Stimulated activated CD8-positive, alpha-beta memory T cell treated with anti-CD3 and anti-CD28 coated beads, Interleukin-12 subunit alpha, Interleukin-12 subunit beta, amount 100 ng/mL, for 1 hour (primary cell): Measurements from ENCODE around the gene KIF15.
A peak's percentile ranks its signal among the peaks of the same experiment; 100 is the strongest.
"Not testable (repeated sequence)": the region's sequence is repeated elsewhere in the genome, so short reads cannot be mapped to it uniquely, and the experiment has no call there.

ENCODE experiments used
- DNase-seq: peaks from one replicate; pipeline ENCODE4 v3.0.0-alpha.2; 2020; ENCODE audit warnings: low read depth

Gene KIF15

DNA sequence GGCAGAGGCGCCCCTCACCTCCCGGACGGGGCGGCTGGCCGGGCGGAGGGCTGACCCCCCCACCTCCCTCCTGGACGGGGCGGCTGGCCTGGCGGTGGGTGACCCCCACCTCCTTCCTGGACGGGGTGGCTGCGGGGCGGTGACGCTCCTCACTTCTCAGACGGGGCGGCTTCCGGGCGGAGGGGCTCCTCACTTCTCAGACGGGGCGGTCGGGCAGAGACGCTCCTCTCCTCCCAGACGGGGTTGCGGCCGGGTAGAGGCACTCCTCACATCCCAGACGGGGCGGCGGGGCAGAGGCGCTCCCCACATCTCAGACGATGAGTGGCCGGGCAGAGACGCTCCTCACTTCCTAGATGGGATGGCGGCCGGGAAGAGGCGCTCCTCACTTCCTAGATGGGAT lies 59.6 kb downstream of the KIF15 start:
- not testable (repeated sequence) for DNase-seq

DNA sequence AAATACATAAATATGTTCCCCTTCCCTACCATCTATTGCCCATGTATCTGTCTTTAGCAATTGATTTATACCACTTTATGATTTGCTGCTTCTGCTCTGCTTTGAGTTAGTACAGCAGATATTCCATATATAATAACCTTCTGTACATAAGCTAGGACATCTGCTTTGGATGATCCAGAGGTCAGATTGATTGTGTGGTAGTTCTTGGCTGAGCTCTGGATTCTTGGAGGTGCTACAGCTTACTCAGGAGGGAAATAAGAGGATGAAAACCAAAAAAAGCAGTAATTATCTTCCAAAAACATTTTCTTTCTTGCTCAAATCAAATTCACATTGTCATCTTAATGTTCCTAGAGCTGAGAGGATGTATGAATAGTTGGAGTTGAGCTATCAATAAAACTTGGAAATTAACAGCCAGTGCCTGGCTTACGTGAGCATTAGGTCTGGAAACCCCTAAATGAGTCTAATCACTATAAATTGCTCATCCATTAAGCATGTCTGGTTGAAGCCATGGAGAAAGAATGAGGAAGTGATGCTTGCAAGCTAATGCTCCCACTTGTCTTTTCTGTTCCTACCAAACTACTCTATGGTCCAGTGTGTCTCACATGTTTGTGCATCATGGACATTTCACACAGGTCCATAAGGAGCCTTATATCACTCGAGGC lies 63.8 kb downstream of the KIF15 start:
- DNase-seq, result no peak

DNA sequence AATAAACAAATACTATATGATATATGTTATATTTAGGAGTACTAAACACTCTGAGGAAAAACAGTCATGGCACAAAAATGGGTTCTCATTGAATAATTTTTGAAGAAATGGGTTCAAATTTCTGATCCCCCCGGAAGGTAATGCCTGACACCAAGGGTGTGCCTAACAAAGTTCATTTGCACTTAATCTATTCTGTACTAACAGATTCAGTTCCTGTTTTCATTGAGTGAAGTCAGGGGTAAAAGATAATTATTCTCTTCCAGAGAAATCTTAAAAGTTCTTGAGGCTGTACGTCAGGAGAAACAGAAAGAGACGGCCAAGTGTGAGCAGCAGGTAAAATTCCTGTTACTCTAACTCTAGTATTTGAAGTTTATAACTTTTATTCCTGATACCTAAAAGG lies 65.6 kb downstream of the KIF15 start:
- DNase-seq, result no peak

DNA sequence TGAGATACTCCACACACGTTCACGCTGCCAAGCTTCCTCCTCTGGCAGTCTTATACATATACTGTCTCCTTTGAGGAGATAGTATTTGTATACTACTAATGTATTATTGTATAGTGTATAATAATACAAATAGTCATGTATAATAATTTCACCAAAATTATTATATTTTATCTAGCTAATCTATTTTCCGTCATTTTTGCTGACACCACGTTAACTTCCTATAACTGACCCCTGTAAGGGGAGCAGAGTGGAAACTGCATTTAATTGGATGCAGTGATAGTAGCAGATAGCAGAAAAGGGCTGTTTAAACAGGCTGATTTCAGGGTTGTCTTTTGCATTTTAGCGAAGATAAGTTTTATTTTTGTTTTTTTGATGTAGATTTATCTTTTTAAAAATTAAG lies 69.6 kb downstream of the KIF15 start:
- no peak for DNase-seq

DNA sequence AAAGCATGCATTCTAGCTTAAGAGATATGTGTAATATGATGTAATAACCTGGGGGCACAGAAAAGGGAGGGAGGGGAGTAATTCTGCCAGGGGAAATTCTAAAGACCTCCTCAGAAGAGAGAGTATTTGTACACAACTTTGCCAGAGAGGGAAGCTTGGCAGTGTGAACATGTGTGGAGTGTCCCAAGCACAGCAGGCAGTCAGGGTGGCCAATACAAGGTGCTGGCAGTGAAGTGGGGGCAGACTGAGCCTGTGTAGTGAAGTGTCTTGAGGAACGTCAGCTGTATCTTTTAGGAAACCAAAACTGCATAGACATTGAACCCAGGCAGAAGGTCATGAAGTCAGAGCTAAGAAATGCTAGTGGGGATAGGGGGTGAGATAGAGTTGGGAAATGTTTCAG lies 70.4 kb downstream of the KIF15 start:
- DNase-seq, result no peak

DNA sequence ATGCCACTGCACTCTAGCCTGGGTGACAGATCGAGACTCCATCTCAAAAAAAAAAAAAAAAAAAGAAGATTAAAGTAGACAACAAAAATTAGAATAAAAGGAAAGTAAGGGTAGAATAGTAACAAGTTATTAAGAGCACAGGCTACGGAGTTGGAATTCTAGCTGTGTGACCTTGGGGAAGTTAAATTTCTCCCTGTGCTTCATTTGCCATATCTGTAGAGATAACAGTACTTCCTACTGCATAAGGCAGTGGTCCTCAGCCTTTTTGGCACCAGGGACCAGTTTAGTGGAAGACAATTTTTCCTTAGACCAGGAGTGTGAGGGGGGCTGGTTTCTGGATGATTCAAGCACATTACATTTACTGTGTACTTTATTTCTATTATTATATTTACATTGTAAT lies 71.4 kb downstream of the KIF15 start:
- no peak for DNase-seq

DNA sequence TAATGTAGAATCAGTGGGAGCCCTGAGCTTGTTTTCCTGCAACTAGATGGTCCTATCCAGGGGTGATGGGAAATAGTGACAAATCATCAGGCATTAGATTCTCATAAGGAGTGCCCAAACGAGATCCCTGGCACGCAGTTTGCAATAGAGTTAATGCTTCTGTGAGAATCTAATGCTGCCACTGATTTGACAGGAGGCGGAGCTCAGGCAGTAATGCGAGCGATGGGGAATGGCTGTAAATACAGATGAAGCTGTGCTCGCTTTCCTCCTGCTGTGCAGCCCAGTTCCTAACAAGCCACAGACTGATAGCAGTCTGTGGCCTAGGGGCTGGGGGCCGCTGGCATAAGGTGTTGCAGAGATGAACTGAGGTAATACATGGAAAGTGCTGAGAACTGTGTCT lies 71.8 kb downstream of the KIF15 start:
- DNase-seq, result no peak

DNA sequence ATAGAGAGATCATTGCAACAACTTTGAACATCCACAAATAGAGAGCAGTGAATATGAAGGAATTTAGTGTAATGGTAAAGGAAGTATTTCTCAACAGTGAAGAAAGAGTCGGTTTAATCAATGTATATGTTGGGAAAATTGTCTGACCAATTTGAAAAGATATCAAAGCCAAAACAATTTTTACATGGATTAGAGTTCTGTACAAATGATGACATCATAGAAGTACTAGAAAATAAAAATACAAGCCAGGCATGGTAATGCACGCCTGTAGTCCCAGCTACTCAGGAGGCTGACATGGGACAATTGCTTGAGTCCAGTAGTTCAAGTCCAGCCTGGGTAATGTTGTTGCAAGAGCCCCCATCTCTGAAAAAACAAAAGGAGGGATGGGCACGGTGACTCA lies 74.1 kb downstream of the KIF15 start:
- no peak for DNase-seq

DNA sequence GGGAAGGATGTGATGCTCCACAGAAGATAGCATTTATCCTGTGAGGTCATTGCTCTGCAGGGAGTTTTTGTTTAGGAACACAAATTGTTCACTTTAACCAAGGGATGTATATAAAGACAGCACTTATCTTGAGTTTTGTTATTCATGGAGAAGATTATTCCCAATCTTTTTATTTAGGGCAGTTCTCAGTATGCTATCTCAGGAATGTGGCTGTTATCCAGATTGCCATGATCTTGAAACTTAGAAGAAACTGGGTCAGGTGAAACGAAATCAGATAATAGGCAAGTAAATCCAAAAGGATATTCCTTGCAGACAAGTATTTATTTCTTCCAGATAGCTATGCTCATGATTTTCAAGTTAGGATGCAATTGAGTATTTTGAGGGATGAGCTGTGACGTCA lies 80.8 kb downstream of the KIF15 start:
- DNase-seq, result no peak

DNA sequence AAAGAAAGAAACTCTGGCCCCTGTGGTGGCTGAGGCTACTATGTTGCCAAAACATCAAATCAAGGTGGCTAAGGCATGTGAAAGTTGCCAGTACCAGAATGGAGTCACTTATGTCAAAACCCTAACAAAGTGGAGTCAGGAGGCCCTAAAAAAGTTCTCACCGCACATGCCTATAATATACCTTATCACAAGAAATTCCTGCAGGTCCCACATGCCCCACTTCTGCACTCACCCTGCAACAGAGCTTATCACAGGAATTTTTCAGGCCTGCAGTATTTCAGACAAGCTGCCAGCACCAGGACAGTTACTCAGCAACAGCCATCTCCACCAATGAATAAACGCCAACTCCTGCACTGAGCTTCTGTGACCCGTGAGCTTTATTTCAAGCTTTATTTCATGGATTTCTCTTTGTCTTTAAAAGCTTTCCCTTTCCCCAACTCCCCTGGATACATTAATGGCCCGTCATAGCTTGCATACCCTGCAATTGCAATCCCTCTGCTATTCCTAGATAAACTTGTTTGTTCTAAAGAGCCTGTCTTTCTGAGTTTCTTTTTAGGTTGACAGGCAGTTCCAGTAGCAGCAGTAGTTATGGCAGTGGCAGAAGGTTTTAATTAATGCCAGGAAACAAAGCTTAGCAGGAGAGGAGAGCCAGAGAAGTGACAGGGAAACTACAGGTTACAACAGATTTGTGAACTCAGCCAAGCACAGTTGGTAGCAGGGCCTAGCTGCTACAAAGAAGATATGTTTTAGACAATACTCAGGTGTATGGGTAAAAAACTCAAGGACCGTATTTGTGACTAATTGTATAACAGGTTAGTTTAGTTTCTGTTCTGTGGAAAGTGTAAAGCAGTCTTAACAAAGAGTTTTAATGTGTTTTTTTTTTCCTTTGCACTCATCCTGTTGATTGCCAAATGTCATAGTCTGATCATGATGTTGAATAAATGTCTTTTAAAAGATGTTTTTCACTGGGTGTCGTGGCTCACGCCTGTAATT lies 84.2 kb downstream of the KIF15 start:
- no peak for DNase-seq

DNA sequence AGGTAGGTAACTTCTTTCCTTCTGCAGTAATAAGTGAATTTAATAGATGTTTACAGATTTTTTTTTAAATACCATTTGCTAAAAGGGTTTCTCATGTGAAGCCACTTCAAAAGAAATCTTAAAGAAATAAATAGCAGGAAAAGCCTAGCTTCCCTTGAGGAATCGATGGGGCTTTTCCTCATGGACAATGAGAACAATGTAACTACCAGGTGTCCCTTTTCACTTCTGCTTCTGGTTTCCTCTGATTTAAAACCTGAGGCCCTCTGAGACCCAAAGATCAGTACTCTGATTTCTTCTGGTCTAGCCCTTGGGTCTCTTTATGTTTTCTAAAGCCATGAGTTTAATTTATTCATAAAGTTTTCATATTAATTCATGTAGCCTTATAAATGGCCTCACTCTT lies 87.0 kb downstream of the KIF15 start:
- no peak for DNase-seq

DNA sequence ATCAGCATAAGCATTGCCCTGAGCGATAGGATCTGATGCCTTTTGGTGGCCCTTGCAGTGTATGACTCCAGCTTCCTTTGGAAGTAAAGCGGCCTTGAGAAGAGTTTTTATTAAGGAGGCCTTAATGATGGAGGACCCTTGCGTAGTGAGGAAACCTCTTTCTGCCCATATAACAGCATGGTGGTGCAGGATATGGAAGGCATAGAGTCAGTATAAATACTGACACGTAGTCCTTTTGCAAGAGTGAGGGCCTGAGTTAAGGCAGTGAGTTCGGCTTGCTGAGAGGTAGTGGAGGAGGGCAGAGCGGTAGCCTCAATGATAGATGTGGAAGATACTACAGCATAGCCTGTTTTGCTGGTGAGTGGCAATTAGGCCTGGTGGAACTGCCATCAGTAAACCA lies 95.1 kb downstream of the KIF15 start:
- DNase-seq, result not testable (repeated sequence)

DNA sequence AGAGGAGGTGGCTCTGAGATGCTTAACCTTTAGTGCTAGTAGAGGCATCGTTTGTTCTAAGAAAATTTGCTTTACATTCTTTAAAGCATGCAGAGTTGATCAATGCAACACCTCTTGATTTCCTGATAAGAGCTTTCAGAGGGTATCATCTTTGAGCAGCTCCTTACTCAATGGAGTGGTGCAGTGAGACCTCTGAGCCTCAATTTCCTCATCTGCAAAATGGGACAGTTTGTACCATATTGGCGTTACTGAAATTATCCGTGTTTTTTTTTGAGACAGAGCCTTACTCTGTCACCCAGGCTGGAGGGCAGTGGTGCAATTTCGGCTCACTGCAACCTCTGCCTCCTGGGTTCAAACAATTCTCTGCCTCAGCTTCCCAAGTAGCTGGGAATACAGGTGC lies 98.5 kb downstream of the KIF15 start:
- DNase-seq, result no peak

DNA sequence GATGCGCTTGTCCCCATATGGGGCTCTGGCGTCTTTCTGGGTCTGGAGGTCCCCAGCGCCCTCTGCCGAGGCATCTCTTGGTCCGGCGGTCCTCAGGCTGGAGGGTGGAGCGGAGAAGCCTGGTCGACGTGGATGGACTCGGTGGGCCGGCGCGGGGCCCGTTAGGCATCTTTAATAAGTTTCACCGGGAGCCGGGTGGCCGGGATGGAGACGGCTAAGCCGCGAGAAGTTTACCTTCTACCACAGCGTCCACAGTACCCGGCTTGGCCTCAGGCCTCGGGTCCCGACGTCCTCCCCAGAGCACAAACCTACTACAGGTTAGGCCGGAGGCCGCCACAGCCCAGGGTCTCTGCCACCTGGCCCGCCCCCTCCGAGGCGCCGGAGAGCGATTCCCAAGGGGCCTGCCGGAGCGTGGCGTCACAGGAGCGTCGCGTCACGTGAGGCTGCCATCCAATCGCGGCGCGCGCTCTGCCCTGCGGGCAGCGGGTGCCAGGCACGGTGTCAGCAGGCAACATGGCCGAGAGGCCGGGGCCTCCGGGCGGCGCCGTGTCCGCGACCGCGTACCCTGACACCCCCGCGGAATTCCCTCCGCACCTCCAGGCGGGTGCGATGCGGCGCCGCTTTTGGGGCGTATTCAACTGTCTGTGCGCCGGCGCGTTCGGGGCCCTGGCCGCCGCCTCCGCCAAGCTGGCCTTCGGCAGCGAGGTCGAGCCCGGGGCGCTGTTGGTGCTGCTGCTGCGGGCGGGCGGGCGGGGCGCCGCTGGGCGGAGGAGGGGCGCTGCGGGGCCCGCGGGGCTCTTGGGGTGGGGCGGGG lies 100.0 kb downstream of the KIF15 start, which contains the start of gene TMEM42:
Gene TMEM42, plus strand, starts transcription at position 501 of the 814 bp plus-strand sequence. Its CDS starts 13 bp downstream, at position 514.
- peak; percentile 77 for DNase-seq

DNA sequence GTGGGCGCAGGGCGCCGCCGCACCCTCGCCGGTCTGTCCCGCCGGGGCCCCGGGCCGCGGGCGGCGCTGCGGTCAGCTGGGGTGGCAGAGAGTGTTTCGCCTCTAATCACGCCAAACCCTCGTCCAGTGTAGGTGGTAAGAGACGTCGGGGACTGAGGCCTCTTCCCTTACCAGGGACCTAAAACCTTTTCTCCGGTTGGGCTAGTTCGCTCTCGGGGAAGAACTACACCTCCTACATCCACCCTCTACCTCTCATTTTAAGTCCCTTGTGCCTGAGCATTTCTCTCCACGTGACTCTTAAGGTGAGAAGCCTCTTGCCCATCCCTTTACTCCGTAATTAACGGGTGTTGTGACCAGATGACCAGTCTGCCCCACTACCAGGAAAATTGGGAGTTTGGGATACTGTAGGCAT lies 100.6 kb downstream of the KIF15 start:
- DNase-seq, result no peak

DNA sequence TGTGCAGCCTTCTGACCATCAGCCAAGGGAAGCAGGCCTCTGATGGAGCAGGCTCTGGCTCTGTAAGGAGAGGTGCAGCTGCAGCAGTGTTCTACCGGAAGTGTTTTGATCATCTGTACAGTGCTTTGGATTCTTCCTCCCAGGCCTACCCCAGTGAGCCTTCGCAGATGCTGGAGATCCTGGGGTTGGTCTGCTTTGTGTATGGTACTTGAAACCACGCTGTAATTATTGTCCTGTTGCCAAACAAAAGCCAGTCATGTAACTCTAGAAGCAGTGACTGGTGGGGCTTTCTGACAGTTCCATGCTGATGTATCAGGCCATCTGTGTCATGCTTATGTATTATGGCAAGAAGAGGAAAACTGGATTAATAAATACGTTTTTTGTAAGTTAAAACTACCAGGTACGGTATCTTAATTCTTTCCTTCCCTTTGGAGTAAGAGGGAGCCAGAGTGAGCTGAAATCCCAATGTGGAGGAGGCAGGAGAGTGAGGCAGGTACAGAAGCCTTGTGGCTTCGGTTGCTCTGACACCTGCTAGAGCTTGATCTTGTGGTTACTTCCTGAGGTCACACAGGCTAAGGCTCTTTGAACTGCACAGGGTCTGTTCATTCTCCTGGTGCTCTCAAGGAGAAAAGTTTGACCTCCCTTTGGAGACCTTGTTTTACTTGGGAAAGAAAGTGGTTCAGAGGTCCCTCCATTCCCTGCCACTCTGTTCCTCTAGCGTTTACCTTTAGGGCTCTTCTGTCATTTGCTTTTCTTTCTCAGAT lies 103.9 kb downstream of the KIF15 start:
- DNase-seq, result no peak

DNA sequence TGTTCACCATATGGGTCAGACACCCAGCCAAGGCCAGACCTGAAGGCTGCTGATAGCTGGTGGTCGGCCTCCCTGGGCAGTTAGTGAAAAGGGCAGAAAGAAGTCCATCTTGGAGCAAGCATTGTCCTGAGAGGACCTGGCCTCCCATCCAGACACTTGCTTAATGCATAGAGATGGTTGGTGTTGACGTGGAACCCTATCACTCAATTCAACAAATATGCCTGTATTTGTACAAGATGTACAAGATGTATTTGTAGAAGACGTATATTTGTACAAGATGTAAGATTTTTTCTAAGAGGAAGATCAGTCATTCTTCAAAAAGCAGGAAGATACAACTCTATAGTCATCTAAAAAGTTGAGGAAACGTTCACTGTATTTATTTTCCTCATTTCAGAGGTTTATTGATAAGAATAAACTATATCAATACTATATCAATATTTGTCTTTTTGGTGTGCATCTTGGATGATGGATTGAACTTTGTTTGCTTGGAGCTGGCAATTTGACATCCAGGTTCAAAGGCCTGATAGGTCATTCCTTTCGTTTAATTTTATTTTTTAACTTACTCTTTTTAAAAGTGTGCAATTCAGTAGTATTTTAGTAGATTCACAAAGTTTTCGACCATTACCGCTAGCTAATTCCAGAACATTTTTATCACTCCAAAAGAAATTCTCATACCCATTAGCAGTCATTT lies 106.0 kb downstream of the KIF15 start:
- DNase-seq, result no peak

DNA sequence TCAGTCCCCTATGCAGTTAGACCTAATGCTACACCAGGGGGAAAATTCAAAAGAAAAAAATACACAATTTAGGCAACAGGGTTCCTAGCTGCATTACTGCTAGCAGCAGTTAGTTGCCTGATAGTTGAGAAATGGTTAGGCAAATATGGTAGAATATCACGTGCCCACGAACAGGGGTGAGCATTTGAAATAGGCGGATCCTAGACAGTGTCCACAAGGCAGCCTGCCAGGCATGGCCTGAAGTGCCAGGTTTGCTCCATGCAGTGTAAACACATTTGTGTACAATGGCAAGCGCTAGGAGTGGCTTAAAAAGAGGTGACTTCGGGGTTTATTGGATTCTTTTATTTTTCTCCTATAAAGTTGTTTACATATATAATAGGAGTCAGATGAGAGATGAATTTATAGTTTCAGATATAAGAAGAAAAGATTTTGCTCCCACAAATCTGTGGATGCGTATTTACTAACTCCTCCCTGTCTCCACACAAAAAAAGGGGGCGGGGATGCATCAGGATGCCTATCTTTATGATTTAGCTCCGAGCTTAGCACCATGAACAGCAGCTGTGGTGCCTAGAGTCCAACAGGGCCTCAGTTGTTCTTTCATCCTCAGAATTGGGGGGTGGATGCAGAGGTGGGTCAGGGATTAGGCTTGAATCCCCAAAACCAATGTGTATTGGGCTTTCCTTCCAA lies 108.9 kb downstream of the KIF15 start:
- DNase-seq, result no peak

DNA sequence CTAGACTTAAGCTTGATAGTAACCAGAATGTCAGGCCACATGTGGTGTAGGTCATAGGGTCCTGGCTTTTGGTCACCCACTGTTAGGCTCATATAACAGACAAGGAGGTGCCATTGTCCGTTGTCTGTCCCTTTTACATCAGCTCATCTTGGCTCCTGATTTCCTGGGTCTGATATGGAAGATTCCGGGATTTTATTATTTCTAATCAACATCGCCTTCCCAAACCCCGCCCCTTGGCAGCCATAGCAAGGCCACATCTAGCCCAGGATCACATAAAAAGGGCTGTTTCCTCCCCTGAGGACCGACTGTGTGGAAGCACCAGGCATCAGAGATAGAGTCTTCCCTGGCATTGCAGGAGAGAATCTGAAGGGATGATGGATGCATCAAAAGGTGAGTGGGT lies 112.7 kb downstream of the KIF15 start, which contains the start of gene TGM4:
Gene TGM4, plus strand, starts transcription at position 301 of the 400 bp plus-strand sequence. Its CDS starts 71 bp downstream, at position 372.
- DNase-seq, result no peak

DNA sequence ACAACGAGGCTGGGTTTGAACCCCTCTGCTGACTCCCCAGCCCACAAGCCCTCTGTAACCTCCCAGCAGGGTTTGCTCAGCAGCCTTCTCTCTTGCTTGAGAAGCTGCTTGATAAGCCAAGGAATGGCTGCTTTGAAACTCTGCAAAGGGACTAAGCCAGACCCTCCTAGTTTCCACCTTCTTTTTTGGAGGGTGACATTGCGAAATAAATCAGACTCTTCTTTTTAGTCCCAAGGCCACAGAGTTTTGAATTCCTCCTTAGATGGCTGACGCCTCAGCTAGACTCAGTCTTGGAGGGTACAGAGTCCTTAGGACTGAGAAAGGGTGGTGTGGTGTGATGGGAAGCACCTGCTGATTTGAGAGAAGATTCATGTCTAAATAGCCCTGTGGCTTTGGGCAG lies 114.0 kb downstream of the KIF15 start:
- no peak for DNase-seq
